Measurements from ENCODE around the gene GNE. TPM values are rescaled to one million over a fixed set of nuclear protein-coding genes. Genes with fewer than 3 reads are reported as not detected.

GNE gene
- total and polyA plus RNA-seq, 2 of the 13 experiments (the other 11 are each of a cell fraction or from before 2014, with no cell fraction given): 16.1 to 24.1 TPM

- peak; percentile 33; the same call in 1 of the 2 replicates for TF ChIP-seq IKZF5 (CRISPR knock-in tag; IDR thresholded peaks at IDR 0.05)
- no peak; the same call in 1 of the 2 replicates for TF ChIP-seq TFE3 (CRISPR knock-in tag; IDR thresholded peaks at IDR 0.05)
- TF ChIP-seq ZNF577 (CRISPR knock-in tag; IDR thresholded peaks at IDR 0.05; ENCODE audit: borderline replicate concordance, low read depth): no peak
- TF ChIP-seq ELF1 (CRISPR knock-in tag; IDR thresholded peaks at IDR 0.05): peak; percentile 60
- peak; percentile 93; the same call in 1 of the 2 replicates for TF ChIP-seq BRCA1 (CRISPR knock-in tag; IDR thresholded peaks at IDR 0.05)
- TF ChIP-seq ZNF143 (CRISPR knock-in tag; IDR thresholded peaks at IDR 0.05): peak; percentile 65; the same call in 1 of the 2 replicates
- TF ChIP-seq MED8 (CRISPR knock-in tag; IDR thresholded peaks at IDR 0.05; ENCODE audit: insufficient replicate concordance): peak; percentile 51
- TF ChIP-seq ZNF407 (CRISPR knock-in tag; IDR thresholded peaks at IDR 0.05; ENCODE audit: not compliant biosample characterization): peak; percentile 96
- peak; percentile 84; the same call in 1 of the 2 replicates for TF ChIP-seq KAT7 (CRISPR knock-in tag; IDR thresholded peaks at IDR 0.05; ENCODE audit: borderline replicate concordance)
- TF ChIP-seq ELF3 (CRISPR knock-in tag; IDR thresholded peaks at IDR 0.05): peak; percentile 62
- TF ChIP-seq TOPORS (CRISPR knock-in tag; IDR thresholded peaks at IDR 0.05): peak; percentile 50
- TF ChIP-seq WIZ (CRISPR knock-in tag; IDR thresholded peaks at IDR 0.05): no peak; the same call in 1 of the 2 replicates
- 0 out of 2 replicates have a peak, but pooled peaks have one; percentile 48 for TF ChIP-seq IRF1 (CRISPR knock-in tag; IDR thresholded peaks at IDR 0.05; ENCODE audit: low read depth)
- peak; percentile 98 for TF ChIP-seq KLF13 (CRISPR knock-in tag; IDR thresholded peaks at IDR 0.05)
- TF ChIP-seq HNF1B (CRISPR knock-in tag; IDR thresholded peaks at IDR 0.05): peak; percentile 71
Observed at GRCh38 chr9:36258208-36258995, at the start of gene GNE (continued).
